GM21423 (cell line): ENCODE results near the gene TMPRSS11B.
"Not testable (repeated sequence)": the region's sequence is repeated elsewhere in the genome, so short reads cannot be mapped to it uniquely, and the experiment has no call there.

Experiments used
- ATAC-seq: cut with Tn5 transposase; IDR thresholded peaks from one replicate; pipeline ENCODE4 v1.9.1; 2021; ENCODE audit warnings: mild to moderate bottlenecking, moderate library complexity; ENCODE audit not compliant: unreplicated experiment

Gene TMPRSS11B

DNA sequence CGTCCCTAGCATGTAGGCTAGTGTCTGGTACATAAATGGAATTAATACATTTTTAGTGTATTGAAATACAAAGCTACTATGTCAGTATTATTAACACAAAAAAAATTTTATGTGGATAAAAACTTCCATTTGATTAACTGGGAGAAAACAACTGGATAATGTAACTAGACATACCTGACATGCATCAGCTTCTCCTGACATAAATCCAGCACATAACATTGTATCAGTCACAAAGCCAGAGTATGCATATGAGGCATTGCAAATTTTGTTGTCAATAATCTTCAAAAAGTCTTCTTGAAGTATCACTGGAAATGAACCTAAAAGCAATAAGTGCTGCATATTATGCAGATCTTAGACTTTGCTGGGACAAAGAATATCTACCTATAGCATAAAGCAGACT lies 16.9 kb downstream of the TMPRSS11B start:
- no peak for ATAC-seq

- ATAC-seq, result no peak
Measured at GRCh38 chr4:68218044-68218443, 27.4 kb downstream of the TMPRSS11B start.

DNA sequence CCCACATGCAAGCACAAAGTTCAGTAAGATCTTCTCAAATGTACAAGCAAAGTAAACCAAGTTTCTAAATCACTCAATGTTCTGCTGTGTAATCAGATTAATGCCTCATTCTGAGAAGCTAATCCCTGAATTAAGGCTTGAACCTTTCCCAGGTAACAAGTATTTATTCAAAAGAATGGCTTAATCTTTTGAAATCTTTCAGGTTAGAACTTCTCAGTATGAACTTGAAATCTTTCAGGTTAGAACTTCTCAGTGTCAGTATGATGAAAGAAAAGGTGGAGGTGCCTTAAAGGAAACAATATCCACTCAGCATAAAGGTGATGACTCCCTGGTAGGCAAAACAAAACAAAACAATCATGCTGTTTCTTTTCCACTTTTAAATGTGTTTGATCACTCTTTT lies 29.0 kb downstream of the TMPRSS11B start:
- no peak for ATAC-seq

DNA sequence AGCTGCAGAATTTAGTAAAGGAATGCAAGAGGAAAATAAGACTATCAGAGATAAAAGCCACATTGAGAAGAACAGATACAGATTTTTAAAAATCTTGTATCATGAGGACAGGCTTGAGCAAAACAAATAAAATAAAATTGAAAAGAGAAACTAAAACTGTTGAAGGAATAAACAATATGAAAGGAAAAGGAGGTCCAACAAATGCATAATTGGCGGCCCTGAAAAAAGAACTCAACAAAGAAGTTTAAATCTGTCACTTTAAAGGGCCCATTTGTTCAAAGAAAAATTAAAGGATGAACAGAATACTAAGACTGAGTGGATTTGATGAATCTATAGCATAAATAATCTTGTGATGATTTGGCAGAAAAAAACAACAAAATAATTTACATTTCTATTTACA lies 36.5 kb downstream of the TMPRSS11B start:
- ATAC-seq, result no peak

GRCh38 chr4:68194305-68194704 lies 51.2 kb downstream of the TMPRSS11B start:
- not testable (repeated sequence) for ATAC-seq

- no peak for ATAC-seq
Measured at GRCh38 chr4:68193194-68193593, 52.3 kb downstream of the TMPRSS11B start.

GRCh38 chr4:68187145-68187544 lies 58.3 kb downstream of the TMPRSS11B start:
- ATAC-seq, result no peak

GRCh38 chr4:68184923-68185322 lies 60.6 kb downstream of the TMPRSS11B start:
- no peak for ATAC-seq

DNA sequence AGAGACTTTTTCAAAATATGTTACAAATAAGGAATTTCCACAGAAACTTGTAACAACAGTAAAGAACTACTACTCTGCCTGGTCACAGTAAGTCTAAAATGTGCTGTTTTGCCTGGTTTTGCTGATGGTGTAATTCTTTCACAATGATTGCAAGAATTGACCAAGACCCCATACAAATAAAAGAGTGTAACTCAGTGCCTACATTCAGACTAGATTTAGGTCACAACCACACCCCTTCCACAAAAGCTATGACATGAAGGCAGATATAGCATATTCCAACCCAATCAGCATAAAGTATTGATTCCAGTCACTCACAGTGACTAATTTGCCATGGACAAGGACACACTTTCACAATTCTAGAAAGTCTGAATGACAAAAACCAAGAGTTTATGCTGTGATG lies 62.1 kb downstream of the TMPRSS11B start:
- ATAC-seq, result no peak

DNA sequence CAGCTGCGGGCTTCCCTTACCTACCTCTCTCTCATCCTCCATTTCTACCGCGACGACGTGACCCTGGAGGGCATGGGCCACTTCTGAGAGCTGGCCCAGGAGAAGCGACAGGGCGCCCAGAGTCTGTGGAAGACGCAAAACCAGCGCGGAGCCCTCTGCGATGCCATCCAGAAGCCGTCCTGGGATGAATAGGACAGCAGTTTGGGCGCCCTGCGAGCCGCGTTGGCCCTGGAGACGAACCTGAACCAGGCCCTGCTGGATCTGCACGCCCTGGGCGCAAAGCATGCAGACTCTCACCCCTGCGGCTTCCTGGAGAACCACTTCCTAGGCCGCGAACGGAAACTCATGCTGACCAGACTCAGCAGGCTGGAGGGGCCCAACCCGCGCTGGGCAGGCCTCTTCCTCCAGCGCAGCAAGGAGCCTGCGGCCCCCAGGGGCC lies 63.1 kb downstream of the TMPRSS11B start:
- no peak for ATAC-seq

DNA sequence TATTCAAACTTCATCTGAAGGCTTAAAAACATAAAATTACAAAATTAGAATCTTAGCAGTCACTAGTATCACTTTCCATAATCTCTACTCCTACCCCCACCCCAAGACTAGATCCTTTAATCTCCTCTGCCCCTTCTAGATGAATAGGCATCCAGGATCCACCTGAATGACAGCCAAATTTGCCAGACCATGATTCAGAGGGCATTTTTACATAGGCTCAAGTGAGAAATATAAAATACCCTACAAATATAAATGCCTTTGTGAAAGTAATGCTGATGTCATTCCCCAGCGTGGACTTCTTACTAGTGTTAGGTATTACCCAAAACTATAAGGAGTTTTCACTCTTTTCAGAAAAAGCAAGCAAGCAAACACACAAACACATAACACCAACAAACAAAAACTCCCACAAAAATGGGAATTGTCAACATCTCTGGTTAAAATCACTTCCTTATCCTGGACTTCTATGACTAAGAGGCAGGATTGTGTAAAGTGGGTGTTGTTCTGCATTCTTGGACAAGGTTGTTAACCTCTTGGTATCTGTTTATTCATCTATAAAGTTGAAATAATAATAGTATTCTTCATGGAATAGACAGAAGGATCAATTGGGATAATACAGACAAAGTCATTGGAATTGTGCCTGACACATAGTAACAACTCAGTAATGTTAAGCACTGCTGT lies 64.5 kb downstream of the TMPRSS11B start:
- no peak for ATAC-seq

- no peak for ATAC-seq
Measured at GRCh38 chr4:68176904-68177303, 68.6 kb downstream of the TMPRSS11B start.
